IPS DF 6.9 (cell line): ENCODE measurements around the gene KCNT1.

Source experiments
- DNase-seq: peaks from one replicate; pipeline ENCODE4 v3.0.0-alpha.2; 2013; ENCODE audit warnings: low read depth, low spot score
- H3K27ac ChIP-seq: one replicate; pipeline ENCODE4 v1.5.1; 2013; ENCODE audit warnings: low read length, control low read depth
- H3K27me3 ChIP-seq: 2 replicates; pipeline ENCODE4 v1.6.1; 2013; ENCODE audit warnings: mild to moderate bottlenecking, low read length; ENCODE audit not compliant: control insufficient read depth, insufficient read depth
- H3K36me3 ChIP-seq: 2 replicates; pipeline ENCODE4 v1.6.1; 2013; ENCODE audit warnings: low read length; ENCODE audit not compliant: control insufficient read depth, insufficient read depth
- H3K4me1 ChIP-seq: 2 replicates; pipeline ENCODE4 v1.6.1; 2013; ENCODE audit warnings: low read length; ENCODE audit not compliant: control insufficient read depth, insufficient read depth
- H3K4me3 ChIP-seq: 2 replicates; pipeline ENCODE4 v1.5.1; 2013; ENCODE audit warnings: mild to moderate bottlenecking, low read length
- H3K9me3 ChIP-seq: 2 replicates; pipeline ENCODE4 v1.6.1; 2013; ENCODE audit warnings: low read length, inconsistent platforms; ENCODE audit not compliant: control insufficient read depth, insufficient read depth
- WGBS: extraction: QIAGEN DNeasy Blood & Tissue Kit; methylation state at CpG from one replicate; pipeline ENCODE4 v1.1.7; 2013; ENCODE audit warnings: mixed read lengths, missing lambda C conversion rate; ENCODE audit not compliant: insufficient read length, insufficient coverage; 5-methylcytosine and 5-hydroxymethylcytosine counted together

Gene KCNT1

DNA sequence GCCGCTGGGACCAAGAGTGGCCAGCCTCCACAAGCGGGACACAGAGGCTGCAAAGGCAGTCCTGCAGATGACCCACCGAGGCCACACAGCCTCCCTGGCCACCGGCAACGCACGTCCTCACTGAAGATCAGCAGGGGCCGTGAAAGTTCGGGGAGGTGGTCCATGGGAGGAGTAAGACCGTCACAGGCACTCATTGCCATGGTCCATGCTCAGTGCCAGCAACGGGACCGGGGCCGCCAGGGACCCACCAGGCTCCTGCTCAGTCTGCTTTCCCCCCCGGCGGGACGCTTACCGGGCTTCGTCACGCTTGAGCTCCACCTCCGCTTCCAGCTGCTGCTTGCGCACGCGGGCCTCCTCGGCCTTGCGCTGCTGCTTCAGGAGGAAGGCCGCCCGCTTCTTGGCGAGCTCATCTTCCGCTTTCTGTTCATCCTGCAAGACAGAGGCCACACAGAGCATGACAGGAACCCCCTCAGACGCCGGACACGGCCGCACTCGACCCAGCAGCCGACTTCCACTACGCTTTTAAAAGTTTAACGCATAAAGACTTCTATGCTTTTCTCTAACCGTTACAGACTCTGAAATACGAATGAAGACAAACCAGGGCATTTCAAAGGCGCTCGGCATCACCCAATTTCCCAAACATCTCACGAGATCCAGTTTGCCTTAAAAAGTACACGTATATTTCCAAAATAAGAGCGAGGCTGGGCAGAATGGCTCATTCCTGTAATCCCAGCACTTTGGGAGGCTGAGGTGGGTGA lies 116.9 kb downstream of the KCNT1 start:
- no CpG with 5 or more reads among the region's 43 CpGs for WGBS

DNA sequence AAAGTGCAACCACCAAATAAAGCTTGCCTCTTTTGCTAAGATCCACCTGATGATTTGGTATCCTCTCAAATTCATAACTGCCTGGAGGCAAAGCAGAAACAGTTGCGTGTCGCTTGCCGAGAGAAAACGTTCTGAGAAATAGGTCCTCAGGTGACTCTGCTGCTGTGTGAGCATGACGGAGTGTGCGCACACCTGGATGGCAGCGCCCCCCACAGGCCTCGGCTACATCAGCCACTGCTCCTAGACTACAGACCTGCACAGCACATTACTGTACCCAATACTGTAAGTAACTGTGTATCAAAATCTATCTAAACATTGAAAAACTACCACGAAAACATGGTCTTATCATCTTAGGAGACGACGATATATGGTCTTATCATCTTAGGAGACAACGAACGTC lies 117.9 kb downstream of the KCNT1 start:
- Histone ChIP-seq H3K4me3 (no peak overlapping the region), H3K27ac (no peak overlapping the region), H3K9me3 (no peaks in the 10 kb centered on the region), H3K36me3 (peaks cover 55% of the 10 kb centered on the region), H3K4me1 (no peaks in the 10 kb centered on the region), H3K27me3 (no peaks in the 10 kb centered on the region)
- no peak for DNase-seq
- WGBS = no CpG with 5 or more reads among the region's 13 CpGs

More for the DNA sequence above, 116.9 kb downstream of the KCNT1 start:
- Histone ChIP-seq H3K4me1 (no peaks in the 10 kb centered on the region), H3K36me3 (peaks cover 62% of the 10 kb centered on the region), H3K27ac (no peak overlapping the region), H3K27me3 (no peaks in the 10 kb centered on the region), H3K4me3 (no peak overlapping the region), H3K9me3 (no peaks in the 10 kb centered on the region)
- no peak for DNase-seq

DNA sequence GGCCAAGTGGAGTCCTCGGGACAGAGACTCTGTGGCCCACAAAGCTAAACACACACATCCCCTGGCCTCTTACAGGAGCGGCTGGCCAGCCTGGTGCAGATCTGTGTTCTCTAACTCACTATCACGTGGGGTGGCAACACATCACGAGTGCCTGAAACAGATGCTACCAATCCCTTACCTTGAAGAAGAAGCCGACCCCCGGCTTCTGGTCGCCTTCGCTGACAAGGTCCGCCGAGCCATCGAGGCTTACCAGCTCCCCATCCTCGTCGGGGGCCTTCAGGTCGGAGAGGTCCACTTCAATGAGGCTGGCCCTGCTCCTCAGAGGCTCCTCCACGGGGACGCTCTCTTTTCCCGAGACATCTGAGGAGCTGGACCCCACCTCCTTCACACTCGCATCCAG lies 118.7 kb downstream of the KCNT1 start:
- Histone ChIP-seq H3K9me3 (no peaks in the 10 kb centered on the region), H3K27ac (no peak overlapping the region), H3K27me3 (no peaks in the 10 kb centered on the region), H3K4me1 (no peaks in the 10 kb centered on the region), H3K4me3 (no peak overlapping the region), H3K36me3 (peaks cover 55% of the 10 kb centered on the region)
- no peak for DNase-seq
- no CpG with 5 or more reads among the region's 18 CpGs for WGBS

DNA sequence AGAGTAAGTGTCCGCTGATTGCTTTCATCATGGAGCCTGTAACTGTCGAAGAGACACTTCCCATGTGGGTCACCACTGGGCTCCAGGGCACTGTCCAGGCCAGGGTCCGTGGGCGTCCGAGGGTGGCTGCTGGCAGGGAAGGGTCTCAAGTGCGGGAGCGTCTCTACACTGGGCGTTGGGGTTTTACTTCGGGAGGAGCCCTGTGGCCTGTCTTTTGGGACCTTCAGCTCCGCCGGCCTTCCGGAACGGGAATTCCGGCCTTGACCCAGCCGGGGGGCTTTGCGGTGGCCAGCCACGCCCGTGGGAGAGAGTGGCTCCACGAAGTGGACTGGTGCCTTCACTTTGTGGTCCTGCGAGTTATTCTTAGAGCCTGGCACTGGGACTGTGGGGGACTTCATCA lies 119.1 kb downstream of the KCNT1 start:
- H3K9me3 ChIP-seq = no peaks in the 10 kb centered on the region
- no peak overlapping the region for H3K27ac ChIP-seq
- no peak overlapping the region for H3K4me3 ChIP-seq
- H3K27me3 ChIP-seq = no peaks in the 10 kb centered on the region
- no peaks in the 10 kb centered on the region for H3K4me1 ChIP-seq
- WGBS = no CpG with 5 or more reads among the region's 20 CpGs
- peaks cover 51% of the 10 kb centered on the region for H3K36me3 ChIP-seq
- DNase-seq = no peak

DNA sequence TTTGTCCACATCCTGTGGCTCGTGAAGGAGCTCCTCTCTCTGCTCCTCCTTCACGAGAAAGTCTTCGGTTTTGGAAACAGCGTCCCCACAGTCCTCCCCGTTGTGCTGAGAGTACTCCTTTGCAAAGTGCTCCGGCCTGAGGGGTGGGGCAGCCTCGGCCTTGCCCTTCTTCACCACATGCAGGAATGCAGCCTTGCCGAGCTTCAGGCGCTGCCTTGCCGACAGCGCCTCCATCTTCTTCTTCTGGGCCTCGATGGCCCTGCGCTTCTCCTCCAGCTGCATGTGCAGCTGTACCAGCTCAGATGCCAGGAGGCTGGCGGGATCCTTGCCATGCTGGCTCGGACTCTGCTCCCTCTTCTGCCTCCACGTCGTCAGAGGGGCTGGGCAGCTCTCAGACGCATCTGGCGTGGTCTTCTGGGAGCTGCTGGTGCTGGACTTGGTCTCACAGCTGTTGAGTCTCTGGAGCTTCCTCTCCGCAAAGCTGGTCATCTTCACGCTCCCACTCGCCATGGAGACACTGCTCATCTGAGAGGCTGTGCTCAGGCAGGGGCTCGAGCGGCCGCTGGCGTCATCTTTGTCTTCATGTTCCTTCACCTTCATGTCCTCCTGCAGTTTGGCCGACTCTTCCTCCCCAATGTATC lies 119.9 kb downstream of the KCNT1 start:
- WGBS = no CpG with 5 or more reads among the region's 27 CpGs
- no peaks in the 10 kb centered on the region for H3K4me1 ChIP-seq
- H3K9me3 ChIP-seq = no peaks in the 10 kb centered on the region
- H3K27me3 ChIP-seq = no peaks in the 10 kb centered on the region
- H3K36me3 ChIP-seq = peaks cover 45% of the 10 kb centered on the region
- no peak overlapping the region for H3K4me3 ChIP-seq
- H3K27ac ChIP-seq = no peak overlapping the region
- DNase-seq = no peak

DNA sequence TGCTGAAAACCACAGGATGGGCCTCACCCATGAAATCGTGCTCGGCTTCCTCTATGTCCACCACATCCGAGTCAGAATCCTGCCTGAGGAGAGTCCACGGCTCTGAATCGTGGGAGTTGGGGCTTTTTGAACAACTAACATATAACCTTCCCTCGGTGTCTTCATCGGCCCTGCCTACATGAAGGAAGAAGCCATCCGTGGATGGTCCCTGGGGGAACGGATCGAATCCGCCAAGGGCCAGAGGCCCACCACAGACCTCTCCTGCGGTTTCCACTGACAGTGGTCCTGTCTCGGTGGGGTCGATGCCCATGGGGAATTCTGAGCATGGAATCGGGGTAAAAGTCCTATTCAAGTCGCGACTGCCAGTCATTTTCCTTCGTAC lies 120.4 kb downstream of the KCNT1 start:
- WGBS = no CpG with 5 or more reads among the region's 18 CpGs
- Histone ChIP-seq H3K36me3 (peaks cover 42% of the 10 kb centered on the region), H3K27me3 (no peaks in the 10 kb centered on the region), H3K9me3 (no peaks in the 10 kb centered on the region), H3K4me1 (no peaks in the 10 kb centered on the region), H3K4me3 (no peak overlapping the region), H3K27ac (no peak overlapping the region)
- DNase-seq = no peak

GRCh38 chr9:135823036-135823435 lies 121.1 kb downstream of the KCNT1 start:
- DNase-seq = no peak
- H3K36me3 ChIP-seq = peaks cover 35% of the 10 kb centered on the region

GRCh38 chr9:135825435-135826187 lies 123.6 kb downstream of the KCNT1 start:
- no peak overlapping the region for H3K27ac ChIP-seq
- no peak overlapping the region for H3K4me3 ChIP-seq
- WGBS = no CpG with 5 or more reads among the region's 25 CpGs
- H3K36me3 ChIP-seq = peaks cover 23% of the 10 kb centered on the region
- DNase-seq = no peak
- no peaks in the 10 kb centered on the region for H3K4me1 ChIP-seq
- H3K9me3 ChIP-seq = no peaks in the 10 kb centered on the region
- H3K27me3 ChIP-seq = no peaks in the 10 kb centered on the region

More at GRCh38 chr9:135823036-135823435, 121.1 kb downstream of the KCNT1 start:
- H3K4me3 ChIP-seq = no peak overlapping the region
- H3K9me3 ChIP-seq = no peaks in the 10 kb centered on the region
- WGBS = no CpG with 5 or more reads among the region's 12 CpGs
- H3K27me3 ChIP-seq = no peaks in the 10 kb centered on the region
- H3K27ac ChIP-seq = no peak overlapping the region
- no peaks in the 10 kb centered on the region for H3K4me1 ChIP-seq

GRCh38 chr9:135826188-135826545 lies 124.2 kb downstream of the KCNT1 start:
- peaks cover 17% of the 10 kb centered on the region for H3K36me3 ChIP-seq
- no CpG with 5 or more reads among the region's 14 CpGs for WGBS

DNA sequence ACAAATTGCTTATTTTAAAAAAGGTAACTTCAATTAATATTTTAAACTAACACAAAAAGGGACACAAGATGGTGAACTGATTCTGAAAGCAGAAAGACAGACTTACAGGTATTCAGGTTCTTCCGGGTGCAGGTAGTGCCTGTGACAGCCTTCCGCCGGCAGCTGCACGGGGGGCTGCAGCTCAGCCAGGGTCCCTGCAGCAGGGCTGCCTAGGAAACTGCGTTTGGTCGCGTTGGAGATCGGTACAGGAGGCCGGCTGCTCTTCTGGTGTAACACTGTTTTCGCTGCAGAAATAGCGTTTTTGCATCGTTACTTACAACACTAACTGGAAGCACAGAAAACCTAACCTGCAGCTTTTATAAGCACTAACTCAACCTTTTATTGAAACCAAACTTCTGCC lies 125.3 kb downstream of the KCNT1 start:
- Histone ChIP-seq H3K4me1 (no peaks in the 10 kb centered on the region), H3K9me3 (no peaks in the 10 kb centered on the region), H3K27me3 (no peaks in the 10 kb centered on the region), H3K36me3 (peaks cover 8% of the 10 kb centered on the region), H3K4me3 (no peak overlapping the region), H3K27ac (no peak overlapping the region)
- DNase-seq = no peak
- WGBS = no CpG with 5 or more reads among the region's 12 CpGs

More at GRCh38 chr9:135826188-135826545, 124.2 kb downstream of the KCNT1 start:
- Histone ChIP-seq H3K9me3 (no peaks in the 10 kb centered on the region), H3K27ac (no peak overlapping the region), H3K4me3 (no peak overlapping the region), H3K4me1 (no peaks in the 10 kb centered on the region), H3K27me3 (no peaks in the 10 kb centered on the region)
- DNase-seq = no peak
